A204.1 (cell line): ENCODE results near the gene SYVN1.
"Not testable (repeated sequence)": the region's sequence is repeated elsewhere in the genome, so short reads cannot be mapped to it uniquely, and the experiment has no call there.

Experiments
- FAIRE-seq: peaks from 2 replicates; lab custom pipeline; 2012; peaks lifted over from hg19 to GRCh38; lab: Jason Lieb, UNC

SYVN1 gene

GRCh38 chr11:65126624-65127274 lies 7.6 kb downstream of the SYVN1 start:
- no peak for FAIRE-seq

- FAIRE-seq: no peak
Observed at GRCh38 chr11:65125197-65126056, 8.9 kb downstream of the SYVN1 start.

- FAIRE-seq: no peak
Observed at GRCh38 chr11:65124480-65125196, 9.7 kb downstream of the SYVN1 start.

GRCh38 chr11:65121865-65122696 lies 12.2 kb downstream of the SYVN1 start, which contains the start of the genes FAU and MRPL49:
FAU (minus strand) TSS chr11:65122134; CDS start chr11:65121813, 321 bp downstream.
MRPL49 (plus strand) TSS chr11:65122321; CDS start chr11:65122347, 26 bp downstream.
- peak; percentile 87 for FAIRE-seq

GRCh38 chr11:65121447-65121864 lies 12.9 kb downstream of the SYVN1 start:
- FAIRE-seq: no peak

- FAIRE-seq: no peak
Observed at GRCh38 chr11:65120831-65121230, 13.5 kb downstream of the SYVN1 start.

- no peak for FAIRE-seq
Observed at GRCh38 chr11:65119670-65119995, 14.7 kb downstream of the SYVN1 start.

- FAIRE-seq: not testable (repeated sequence)
Observed at GRCh38 chr11:65118891-65119669, 15.2 kb downstream of the SYVN1 start.

- no peak for FAIRE-seq
Observed at GRCh38 chr11:65118097-65118837, 16.1 kb downstream of the SYVN1 start.

- FAIRE-seq: peak; percentile 99
Observed at GRCh38 chr11:65117206-65118096, 16.9 kb downstream of the SYVN1 start, which contains the start of gene ZNHIT2. ZNHIT2 (minus strand) TSS chr11:65117701; CDS start chr11:65117653, 48 bp downstream.

- FAIRE-seq: no peak
Observed at GRCh38 chr11:65116370-65117205, 17.7 kb downstream of the SYVN1 start.

- FAIRE-seq: no peak
Observed at GRCh38 chr11:65115361-65116082, 18.8 kb downstream of the SYVN1 start.

- no peak for FAIRE-seq
Observed at GRCh38 chr11:65114538-65115171, 19.7 kb downstream of the SYVN1 start.

- no peak for FAIRE-seq
Observed at GRCh38 chr11:65113839-65114238, 20.5 kb downstream of the SYVN1 start.

- FAIRE-seq: no peak
Observed at GRCh38 chr11:65113361-65113756, 21.0 kb downstream of the SYVN1 start.

GRCh38 chr11:65112546-65113360 lies 21.6 kb downstream of the SYVN1 start:
- no peak for FAIRE-seq
